Kidney glomerular epithelial cell (primary cell): ENCODE data around the gene C1QTNF7.

ENCODE experiments used
- DNase-seq: peaks from one replicate; lab custom pipeline; 2025; lab: John Stamatoyannopoulos, UW

The C1QTNF7 gene

DNA sequence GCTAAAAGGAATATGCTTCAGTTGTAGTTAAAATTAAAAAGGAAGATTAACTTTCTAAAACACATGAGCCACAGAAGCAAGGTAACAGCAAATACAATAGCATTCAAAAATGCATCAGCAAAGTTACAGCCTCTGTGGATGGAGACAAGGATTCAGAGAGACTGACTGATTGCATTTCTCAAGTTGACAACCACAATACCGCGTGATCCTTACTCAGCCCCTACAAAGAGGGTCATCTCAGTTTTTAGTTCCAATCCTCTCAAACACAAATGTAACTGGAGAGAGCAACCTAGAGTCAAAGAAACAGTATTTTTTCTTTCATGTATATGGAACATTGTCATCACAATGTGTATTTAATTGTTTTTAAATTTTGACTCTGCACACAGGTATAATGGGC is 14.2 kb upstream of the C1QTNF7 start:
- DNase-seq, result no peak

GRCh38 chr4:15414551-15415091 is 13.2 kb upstream of the C1QTNF7 start:
- DNase-seq, result peak; percentile 25

DNA sequence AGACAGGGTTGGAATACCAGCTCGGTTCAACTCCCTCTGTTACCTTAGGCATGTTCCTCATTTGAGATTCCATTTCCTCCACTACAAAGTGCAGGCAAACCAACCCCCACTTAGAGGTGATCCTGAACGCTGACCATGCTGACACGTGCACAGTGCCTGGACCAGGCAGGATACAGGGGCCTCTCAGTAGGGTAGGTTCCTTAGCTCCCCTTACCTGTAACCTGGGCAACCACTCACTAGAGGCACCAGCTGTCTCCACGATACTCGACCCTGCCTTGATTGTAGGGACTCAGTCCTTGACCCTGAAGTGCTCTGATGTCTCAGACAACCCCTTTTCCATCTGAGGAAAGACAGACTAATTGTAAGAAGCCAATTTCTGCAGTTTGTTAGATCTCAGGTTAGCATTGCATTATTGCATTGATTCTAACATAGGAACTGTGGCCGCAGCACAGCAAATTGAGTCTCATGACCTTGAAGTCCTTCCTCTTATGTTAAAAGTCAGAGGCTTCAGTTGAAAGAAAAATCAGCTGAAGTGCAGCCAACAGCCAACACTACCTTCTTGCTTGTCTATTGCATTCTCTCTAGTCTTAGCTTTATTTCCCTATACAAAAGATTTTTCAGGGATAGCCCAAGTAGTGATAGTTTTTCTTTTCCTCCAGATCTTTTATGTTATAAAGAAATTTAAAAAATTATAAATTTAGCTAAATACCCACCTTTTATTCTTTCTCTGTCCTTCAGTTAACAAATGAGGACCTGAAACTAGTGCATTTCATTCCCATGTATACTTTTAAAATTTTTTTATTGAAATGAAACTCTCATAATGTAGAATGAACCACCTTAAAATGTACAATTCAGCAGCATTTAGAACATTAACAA is 11.2 kb upstream of the C1QTNF7 start:
- no peak for DNase-seq

DNA sequence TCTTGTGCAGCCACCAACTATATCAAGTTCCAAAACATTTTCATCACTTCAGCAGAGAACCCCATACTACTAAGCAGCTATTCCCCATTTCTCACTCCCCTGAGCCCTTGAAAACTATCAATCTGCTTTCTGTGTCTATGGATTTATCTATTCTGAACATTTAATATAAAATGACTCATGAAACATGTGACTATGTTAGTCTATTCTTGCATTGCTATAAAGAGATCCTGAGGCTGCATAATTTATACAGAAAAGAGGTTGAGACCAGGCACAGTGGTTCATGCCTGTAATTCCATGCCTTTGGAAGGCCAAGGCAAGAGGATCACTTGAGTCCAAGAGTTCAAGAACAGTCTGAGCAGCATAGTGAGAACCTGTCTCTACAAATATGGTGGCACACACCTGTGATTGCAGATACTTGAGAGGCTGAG is 10.6 kb upstream of the C1QTNF7 start:
- DNase-seq, result no peak

DNA sequence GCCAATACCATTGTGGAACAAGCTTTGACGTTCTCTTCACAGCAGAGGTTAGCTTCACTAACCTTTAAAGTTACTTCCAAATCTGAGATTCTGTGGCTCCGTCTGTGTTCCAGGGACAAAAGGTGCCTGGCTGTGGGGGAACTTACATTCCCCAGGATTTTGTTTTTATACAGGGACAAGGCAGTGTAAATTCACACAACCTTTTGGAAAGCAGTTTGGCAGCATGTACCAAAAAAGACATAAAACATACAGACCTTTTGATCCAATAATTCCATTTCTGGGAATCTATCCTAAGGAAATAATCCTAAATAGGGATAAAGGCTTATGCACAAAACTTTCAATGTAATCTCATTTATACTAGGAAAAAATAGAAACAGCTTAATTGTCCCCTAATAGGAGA is 8.9 kb upstream of the C1QTNF7 start:
- no peak for DNase-seq

- no peak for DNase-seq
These were observed 7.2 kb upstream of the C1QTNF7 start for GRCh38 chr4:15420642-15421041.

DNA sequence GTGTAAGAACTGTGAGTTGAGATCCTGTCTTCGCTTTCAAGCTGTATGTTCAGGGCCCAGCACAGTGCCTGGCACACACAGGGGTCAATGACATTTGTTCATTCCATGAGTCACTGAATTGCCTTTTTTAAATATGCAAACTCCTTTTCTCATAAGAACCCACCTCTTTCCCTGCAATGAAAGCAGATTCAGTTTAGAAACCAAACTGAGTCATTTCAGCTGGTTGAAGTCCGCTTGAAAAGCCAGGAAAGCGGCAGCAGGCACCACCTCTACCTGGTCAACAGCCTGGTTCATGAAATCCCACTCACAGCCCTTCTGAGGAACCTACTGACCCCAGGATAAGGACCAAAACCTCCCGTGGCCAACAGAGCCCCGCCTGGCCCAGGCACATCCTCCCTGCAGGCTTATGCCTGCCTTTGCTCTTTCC is 4.5 kb upstream of the C1QTNF7 start:
- no peak for DNase-seq

GRCh38 chr4:15425520-15425919 is 2.3 kb upstream of the C1QTNF7 start:
- DNase-seq, result no peak

DNA sequence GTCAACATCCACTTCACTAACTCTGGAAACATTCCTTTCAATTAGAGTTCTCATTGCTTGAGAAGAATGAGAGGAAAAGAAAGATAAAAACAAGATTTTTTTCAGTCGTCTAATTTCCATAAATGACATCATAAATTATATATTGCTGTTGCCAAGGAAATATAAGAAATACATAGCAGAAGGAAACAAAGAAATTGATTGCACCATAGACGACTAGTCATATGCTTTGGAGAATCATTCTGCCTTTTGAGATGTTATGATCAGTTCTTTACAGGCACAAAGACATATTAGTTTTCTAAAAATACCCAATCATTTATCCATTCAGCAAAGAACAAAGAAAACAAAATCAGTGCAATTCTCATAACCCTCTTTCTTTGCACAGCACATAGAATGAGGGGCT is 672 bp upstream of the C1QTNF7 start:
- no peak for DNase-seq

DNA sequence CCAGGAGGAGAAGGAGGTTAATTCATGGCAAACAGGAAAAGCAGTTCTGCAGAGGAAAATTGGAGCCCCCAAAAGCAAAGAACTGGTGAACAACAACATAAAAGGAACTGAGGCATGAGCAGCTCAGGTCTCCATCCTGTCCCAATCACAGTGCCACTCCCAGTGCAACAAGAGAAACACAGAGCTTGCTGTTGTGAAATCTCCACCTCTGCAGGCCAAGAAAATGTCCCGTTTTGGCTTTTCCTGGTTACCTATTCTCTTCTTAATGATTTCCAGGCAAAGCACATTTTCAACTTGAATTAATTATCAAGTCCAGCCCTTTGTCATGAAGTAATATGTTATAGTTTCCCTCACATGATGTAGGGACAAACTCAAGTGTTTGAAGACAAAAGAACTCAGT is 778 bp downstream of the C1QTNF7 start:
- DNase-seq, result no peak

DNA sequence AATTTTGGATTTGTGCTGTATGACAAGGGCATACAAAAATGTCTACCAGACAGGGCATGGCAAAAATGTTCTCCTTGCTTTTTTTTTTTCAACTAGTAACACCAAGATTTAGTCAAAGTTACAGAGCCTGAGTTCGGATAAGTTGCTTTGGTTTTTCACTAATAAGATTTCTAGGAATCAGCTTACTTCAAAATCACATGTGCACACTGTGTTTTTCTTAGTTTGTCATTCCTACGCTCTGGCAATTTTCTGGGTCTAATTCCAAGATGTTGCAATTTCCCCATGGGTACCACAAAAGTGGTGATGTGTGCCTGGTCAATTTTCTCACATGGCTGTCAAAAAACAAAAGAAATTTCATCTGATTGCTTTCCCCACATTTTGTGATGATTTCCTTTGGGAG is 6.3 kb downstream of the C1QTNF7 start:
- DNase-seq, result no peak

DNA sequence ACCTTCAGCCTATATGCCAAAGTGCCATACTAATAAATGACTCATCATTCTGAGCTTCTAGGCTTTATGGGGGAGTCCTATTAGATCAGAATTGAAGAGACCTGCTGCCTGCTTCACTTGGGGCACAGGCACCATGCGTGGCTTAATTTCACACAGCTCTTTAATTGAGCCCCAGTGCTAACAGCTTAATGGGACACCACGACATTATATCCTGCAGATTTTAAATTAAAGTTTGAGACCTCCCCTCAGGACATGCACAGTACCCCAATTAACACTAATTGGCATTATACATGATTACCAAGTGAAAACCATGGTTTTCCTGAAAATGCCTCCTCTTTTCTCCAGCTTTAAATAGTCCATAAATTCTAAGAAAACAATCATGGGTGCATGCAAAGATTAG is 6.8 kb downstream of the C1QTNF7 start:
- DNase-seq, result no peak

GRCh38 chr4:15436513-15436912 is 8.7 kb downstream of the C1QTNF7 start:
- DNase-seq, result no peak

- DNase-seq, result no peak
These were observed 11.2 kb downstream of the C1QTNF7 start for GRCh38 chr4:15438939-15439524.

- no peak for DNase-seq
These were observed 15.7 kb downstream of the C1QTNF7 start for GRCh38 chr4:15443371-15444160.

- DNase-seq, result no peak
These were observed 16.4 kb downstream of the C1QTNF7 start for GRCh38 chr4:15444276-15444675.

DNA sequence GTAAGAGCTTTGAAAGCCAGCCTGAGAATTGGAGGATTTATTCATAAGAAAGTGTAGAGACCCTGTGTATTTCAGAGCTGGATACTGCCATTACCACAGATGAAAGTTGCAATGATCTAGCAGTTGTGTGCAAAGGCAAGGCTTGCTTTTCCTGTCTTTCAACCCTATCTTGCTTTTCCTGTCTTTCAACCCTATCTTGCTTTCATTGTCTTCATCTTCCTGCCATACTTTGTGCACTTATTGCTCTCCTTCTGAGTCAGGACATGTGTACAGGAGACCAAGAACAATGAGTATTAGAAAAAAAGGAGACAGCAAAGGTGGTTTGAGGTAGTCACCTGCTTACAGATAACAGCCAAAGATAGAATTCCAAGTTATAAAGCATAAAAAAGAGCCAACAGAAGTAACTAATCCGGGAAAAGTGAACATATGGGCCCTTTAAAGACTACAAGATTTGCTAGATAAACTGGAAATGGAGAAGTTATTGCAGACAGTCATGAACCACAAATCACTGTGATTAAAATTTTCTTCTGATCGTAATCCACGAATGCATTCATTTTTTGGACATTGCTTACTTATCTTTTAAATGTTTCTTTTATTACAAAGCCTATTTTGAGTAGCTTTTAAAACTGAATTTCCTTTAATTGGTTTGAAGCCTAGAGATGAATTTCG is 17.2 kb downstream of the C1QTNF7 start:
- no peak for DNase-seq

GRCh38 chr4:15451181-15451865 is 23.5 kb downstream of the C1QTNF7 start:
- DNase-seq, result peak; percentile 70

DNA sequence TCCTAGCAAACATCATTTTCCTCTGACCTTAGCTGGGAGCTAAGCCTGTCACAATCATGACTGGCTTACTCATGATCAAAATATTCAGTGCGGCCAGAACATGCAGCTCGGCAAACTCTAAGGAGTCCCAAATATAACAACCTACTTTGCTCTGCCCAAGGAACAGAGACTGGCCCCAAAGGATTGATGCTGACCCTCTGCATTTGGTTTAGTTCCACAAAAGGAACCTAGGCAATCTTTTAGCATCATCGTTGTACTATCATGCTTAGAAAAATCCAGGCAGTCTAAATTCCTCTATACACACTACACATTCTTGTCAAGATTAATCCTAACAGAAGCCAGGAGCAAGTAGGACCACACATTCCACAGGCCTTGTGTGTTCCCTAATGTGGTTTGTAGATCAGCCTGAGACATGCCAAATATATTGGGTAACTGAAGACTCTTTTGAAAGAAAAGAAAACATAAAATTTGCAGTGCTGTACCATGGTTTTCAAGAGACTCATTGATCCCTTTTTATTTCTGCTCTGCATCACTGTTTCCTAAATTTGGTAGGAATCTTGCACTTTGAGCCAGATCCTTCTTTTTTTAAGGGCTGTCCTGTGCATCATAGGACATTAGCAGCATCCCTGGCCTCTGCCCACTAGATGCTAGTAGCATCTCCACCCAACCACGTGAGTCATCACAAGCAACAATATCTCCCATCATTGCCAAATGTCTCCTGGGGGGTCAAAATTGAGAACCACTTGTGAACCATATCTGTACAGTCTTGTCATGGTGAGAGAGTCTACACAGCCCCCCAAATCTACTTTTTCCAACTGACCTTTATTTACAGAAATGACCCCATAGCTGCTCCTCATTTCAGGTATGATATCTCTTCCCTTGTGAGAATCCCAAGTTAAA is 24.3 kb downstream of the C1QTNF7 start:
- peak; percentile 88 for DNase-seq

DNA sequence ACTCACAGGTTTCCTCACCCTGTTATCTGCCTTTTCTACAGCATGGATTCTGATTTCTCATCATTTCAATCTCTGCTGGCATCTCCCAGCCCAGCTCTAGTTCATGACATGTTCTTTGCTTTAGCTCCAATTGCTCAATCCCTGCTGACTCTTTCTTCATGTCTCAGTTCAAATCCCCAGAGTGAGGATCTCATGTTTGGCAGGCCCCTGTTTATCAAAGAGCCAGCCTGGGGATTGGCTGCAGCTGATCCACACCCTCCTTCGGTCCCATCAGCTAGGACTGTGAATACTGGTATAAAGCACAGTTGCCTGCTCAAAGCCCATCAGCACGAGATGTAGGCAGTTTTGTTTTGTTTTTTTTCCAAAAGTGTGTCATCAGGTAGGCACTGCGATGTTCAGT is 27.5 kb downstream of the C1QTNF7 start:
- DNase-seq, result no peak
